ENCODE data around the gene SGMS1. TPM values are rescaled to one million over a fixed set of nuclear protein-coding genes. Genes with fewer than 3 reads are reported as not detected.

The SGMS1 gene
- total and polyA plus RNA-seq, 2 donors (not counting 1 experiment from before 2014, with no cell fraction given), result 10.0 to 43.5 TPM

- Histone ChIP-seq H4K20me1 (ENCODE audit: control insufficient read depth, insufficient read depth, low read length, poor library complexity, severe bottlenecking) (no peaks in the 10 kb centered on the region), H3K4me3 (ENCODE audit: control extremely low read depth in 1 of 5, extremely low read depth in 1 of 5, insufficient read depth in 1 of 5, low read depth in 2 of 5, low read length in 4 of 5) (no peak overlapping the region), H3K36me3 (replicated peaks in 1 of 2; ENCODE audit: control extremely low read depth in 1 of 2, control insufficient read depth in 1 of 2, extremely low read depth in 1 of 2, insufficient read depth in 2 of 2, low read length in 1 of 2) (no peaks in the 10 kb centered on the region), H3K27me3 (replicated peaks in 1 of 4; ENCODE audit: control extremely low read depth in 1 of 4, control insufficient read depth in 3 of 4, insufficient read depth in 4 of 4, low read length in 3 of 4) (no peaks in the 10 kb centered on the region), H2AFZ (ENCODE audit: insufficient read depth, low read depth, low read length, poor library complexity, severe bottlenecking) (no peak overlapping the region), H3K4me1 (ENCODE audit: control insufficient read depth in 2 of 2, insufficient read depth in 2 of 2, low read length in 2 of 2) (peaks cover 0 to 15% of the 10 kb centered on the region in 2 donors), H3K9me3 (ENCODE audit: control extremely low read depth in 1 of 3, control insufficient read depth in 2 of 3, insufficient read depth in 1 of 3, low read length in 2 of 3) (no peaks in the 10 kb centered on the region), H3K4me2 (replicated peaks; ENCODE audit: low read depth, low read length, poor library complexity, severe bottlenecking) (no peak overlapping the region), H3K9ac (ENCODE audit: low read length) (no peak overlapping the region), H3K79me2 (ENCODE audit: control insufficient read depth, insufficient read depth, low read length) (peaks cover 25% of the 10 kb centered on the region), H3K27ac (ENCODE audit: low read length in 2 of 2) (no peak overlapping the region)
- 100% methylated on average over 1 of the region's 1 CpG for WGBS (ENCODE audit: insufficient coverage)
- Mint-ChIP-seq H3K27me3 (no peaks in the 10 kb centered on the region), H3K4me3 (no peak overlapping the region), H3K4me1 (peaks cover 31% of the 10 kb centered on the region), H3K27ac (no peak overlapping the region), H3K9me3 (ENCODE audit: insufficient read depth) (no peaks in the 10 kb centered on the region)
- TF ChIP-seq, protein P1, sequence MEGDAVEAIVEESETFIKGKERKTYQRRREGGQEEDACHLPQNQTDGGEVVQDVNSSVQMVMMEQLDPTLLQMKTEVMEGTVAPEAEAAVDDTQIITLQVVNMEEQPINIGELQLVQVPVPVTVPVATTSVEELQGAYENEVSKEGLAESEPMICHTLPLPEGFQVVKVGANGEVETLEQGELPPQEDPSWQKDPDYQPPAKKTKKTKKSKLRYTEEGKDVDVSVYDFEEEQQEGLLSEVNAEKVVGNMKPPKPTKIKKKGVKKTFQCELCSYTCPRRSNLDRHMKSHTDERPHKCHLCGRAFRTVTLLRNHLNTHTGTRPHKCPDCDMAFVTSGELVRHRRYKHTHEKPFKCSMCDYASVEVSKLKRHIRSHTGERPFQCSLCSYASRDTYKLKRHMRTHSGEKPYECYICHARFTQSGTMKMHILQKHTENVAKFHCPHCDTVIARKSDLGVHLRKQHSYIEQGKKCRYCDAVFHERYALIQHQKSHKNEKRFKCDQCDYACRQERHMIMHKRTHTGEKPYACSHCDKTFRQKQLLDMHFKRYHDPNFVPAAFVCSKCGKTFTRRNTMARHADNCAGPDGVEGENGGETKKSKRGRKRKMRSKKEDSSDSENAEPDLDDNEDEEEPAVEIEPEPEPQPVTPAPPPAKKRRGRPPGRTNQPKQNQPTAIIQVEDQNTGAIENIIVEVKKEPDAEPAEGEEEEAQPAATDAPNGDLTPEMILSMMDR (IDR thresholded peaks at IDR 0.05), result no peak
- TF ChIP-seq EZH2 (IDR thresholded peaks at IDR 0.05; ENCODE audit: borderline replicate concordance, insufficient read depth, low read depth, low read length, poor library complexity, severe bottlenecking), result no peak
- ATAC-seq (ENCODE audit: low read depth), result no peak
- no peak for DNase-seq
- intact Hi-C loops (cut with micrococcal nuclease), result no loop called here
- ChIA-PET POLR2A (no interaction called here), CTCF (interaction anchor here (0.9 kb wide), 1 partner anchor 17 kb away, joined by 3 read pairs; no protein-coding TSS in a partner anchor)
Measured at GRCh38 chr10:50395271-50395670, 228.5 kb downstream of the SGMS1 start.

- Mint-ChIP-seq H3K4me3 (no peak overlapping the region), H3K27ac (no peak overlapping the region), H3K9me3 (ENCODE audit: insufficient read depth) (no peaks in the 10 kb centered on the region), H3K4me1 (peaks cover 31% of the 10 kb centered on the region), H3K27me3 (no peaks in the 10 kb centered on the region)
- no peak for TF ChIP-seq EZH2 (IDR thresholded peaks at IDR 0.05; ENCODE audit: borderline replicate concordance, insufficient read depth, low read depth, low read length, poor library complexity, severe bottlenecking)
- TF ChIP-seq, protein P1 (IDR thresholded peaks at IDR 0.05), result no peak
- H3K27me3 ChIP-seq (replicated peaks in 1 of 4; ENCODE audit: control extremely low read depth in 1 of 4, control insufficient read depth in 3 of 4, insufficient read depth in 4 of 4, low read length in 3 of 4), result no peaks in the 10 kb centered on the region
- H2AFZ ChIP-seq (ENCODE audit: insufficient read depth, low read depth, low read length, poor library complexity, severe bottlenecking), result no peak overlapping the region
- peaks cover 0 to 15% of the 10 kb centered on the region in 2 donors for H3K4me1 ChIP-seq (ENCODE audit: control insufficient read depth in 2 of 2, insufficient read depth in 2 of 2, low read length in 2 of 2)
- ATAC-seq (ENCODE audit: low read depth), result no peak
- 100% methylated on average over 1 of the region's 3 CpGs for WGBS (ENCODE audit: insufficient coverage)
- H3K27ac ChIP-seq (ENCODE audit: low read length in 2 of 2), result no peak overlapping the region
- ChIA-PET POLR2A (no interaction called here), CTCF (interaction anchor here (0.9 kb wide), 1 partner anchor 17 kb away, joined by 3 read pairs; no protein-coding TSS in a partner anchor)
- no peak overlapping the region for H3K9ac ChIP-seq (ENCODE audit: low read length)
- peaks cover 25% of the 10 kb centered on the region for H3K79me2 ChIP-seq (ENCODE audit: control insufficient read depth, insufficient read depth, low read length)
- H4K20me1 ChIP-seq (ENCODE audit: control insufficient read depth, insufficient read depth, low read length, poor library complexity, severe bottlenecking), result no peaks in the 10 kb centered on the region
- no peak overlapping the region for H3K4me2 ChIP-seq (replicated peaks; ENCODE audit: low read depth, low read length, poor library complexity, severe bottlenecking)
- no peak for DNase-seq
- no peaks in the 10 kb centered on the region for H3K36me3 ChIP-seq (replicated peaks in 1 of 2; ENCODE audit: control extremely low read depth in 1 of 2, control insufficient read depth in 1 of 2, extremely low read depth in 1 of 2, insufficient read depth in 2 of 2, low read length in 1 of 2)
- H3K9me3 ChIP-seq (ENCODE audit: control extremely low read depth in 1 of 3, control insufficient read depth in 2 of 3, insufficient read depth in 1 of 3, low read length in 2 of 3), result no peaks in the 10 kb centered on the region
- intact Hi-C loops (cut with micrococcal nuclease), result no loop called here
- H3K4me3 ChIP-seq (ENCODE audit: control extremely low read depth in 1 of 5, extremely low read depth in 1 of 5, insufficient read depth in 1 of 5, low read depth in 2 of 5, low read length in 4 of 5), result no peak overlapping the region
Measured at GRCh38 chr10:50394832-50395231, 228.9 kb downstream of the SGMS1 start.
